Measurements from ENCODE around the gene NUF2. TPM values are rescaled to one million over a fixed set of nuclear protein-coding genes. Genes with fewer than 3 reads are reported as not detected.
"Not testable (repeated sequence)": the region's sequence is repeated elsewhere in the genome, so short reads cannot be mapped to it uniquely, and the experiment has no call there.

NUF2 gene
- total RNA-seq = 36.8 and 37.7 TPM in 2 replicates

GRCh38 chr1:163321311-163322305, at the start of gene NUF2:
NUF2 (plus strand) TSS chr1:163321954; CDS start chr1:163326052, 4,098 bp downstream.
- Mint-ChIP-seq H3K27me3 (ENCODE audit: insufficient read depth) (peaks cover 3% of the 10 kb centered on the region), H3K36me3 (ENCODE audit: low read depth) (peaks cover 6% of the 10 kb centered on the region), H3K4me1 (ENCODE audit: low read depth) (peaks cover 52% of the 10 kb centered on the region), H3K9me3 (no peaks in the 10 kb centered on the region), H3K4me3 (peak within 1 kb of the TSS; percentile 92), H3K27ac (peak within 1 kb of the TSS; percentile 98)
- intact Hi-C loops (cut with micrococcal nuclease) = loop anchor here (1.0 to 5.0 kb wide), 5 partner anchors 9 to 1554 kb away; partner anchors contain the start of genes ATF6, HSD17B7, UAP1 and UHMK1
- DNase-seq (ENCODE audit: low spot score) = peak; percentile 97

GRCh38 chr1:163273766-163274441, 47.9 kb upstream of the NUF2 start:
- intact Hi-C loops (cut with micrococcal nuclease) = no loop called here
- Mint-ChIP-seq H3K4me1 (ENCODE audit: low read depth) (no peaks in the 10 kb centered on the region), H3K9me3 (peaks cover 22% of the 10 kb centered on the region), H3K4me3 (no peak overlapping the region), H3K27me3 (ENCODE audit: insufficient read depth) (no peaks in the 10 kb centered on the region), H3K36me3 (ENCODE audit: low read depth) (peaks cover 9% of the 10 kb centered on the region), H3K27ac (no peak overlapping the region)
- no peak for DNase-seq (ENCODE audit: low spot score)

- intact Hi-C loops (cut with micrococcal nuclease) = no loop called here
- Mint-ChIP-seq H3K9me3 (peaks cover 34% of the 10 kb centered on the region), H3K4me1 (ENCODE audit: low read depth) (no peaks in the 10 kb centered on the region), H3K27ac (no peak overlapping the region), H3K36me3 (ENCODE audit: low read depth) (peaks cover 11% of the 10 kb centered on the region), H3K4me3 (no peak overlapping the region), H3K27me3 (ENCODE audit: insufficient read depth) (no peaks in the 10 kb centered on the region)
- DNase-seq (ENCODE audit: low spot score) = no peak
These were observed 46.5 kb upstream of the NUF2 start for GRCh38 chr1:163275222-163275621.

- no peak overlapping the region for H3K4me3 Mint-ChIP-seq
- H3K9me3 Mint-ChIP-seq = peaks cover 45% of the 10 kb centered on the region
- H3K27me3 Mint-ChIP-seq (ENCODE audit: insufficient read depth) = no peaks in the 10 kb centered on the region
- intact Hi-C loops (cut with micrococcal nuclease) = no loop called here
- H3K4me1 Mint-ChIP-seq (ENCODE audit: low read depth) = no peaks in the 10 kb centered on the region
- peaks cover 14% of the 10 kb centered on the region for H3K36me3 Mint-ChIP-seq (ENCODE audit: low read depth)
- DNase-seq (ENCODE audit: low spot score) = no peak
- no peak overlapping the region for H3K27ac Mint-ChIP-seq
These were observed 43.2 kb upstream of the NUF2 start for GRCh38 chr1:163278602-163279001.

- DNase-seq (ENCODE audit: low spot score); H3K4me1 Mint-ChIP-seq (ENCODE audit: low read depth); H3K4me3 Mint-ChIP-seq; intact Hi-C loops (cut with micrococcal nuclease); H3K27ac Mint-ChIP-seq; H3K27me3 Mint-ChIP-seq (ENCODE audit: insufficient read depth); H3K36me3 Mint-ChIP-seq (ENCODE audit: low read depth): not testable (repeated sequence)
- H3K9me3 Mint-ChIP-seq = peaks cover 13% of the 10 kb centered on the region
These were observed 36.9 kb upstream of the NUF2 start for GRCh38 chr1:163284867-163285266.

- Mint-ChIP-seq H3K27ac (no peak overlapping the region), H3K36me3 (ENCODE audit: low read depth) (peaks cover 11% of the 10 kb centered on the region), H3K9me3 (peaks cover 12% of the 10 kb centered on the region), H3K4me3 (no peak overlapping the region), H3K4me1 (ENCODE audit: low read depth) (no peaks in the 10 kb centered on the region), H3K27me3 (ENCODE audit: insufficient read depth) (no peaks in the 10 kb centered on the region)
- no peak for DNase-seq (ENCODE audit: low spot score)
- intact Hi-C loops (cut with micrococcal nuclease) = no loop called here
These were observed 31.6 kb upstream of the NUF2 start for GRCh38 chr1:163290025-163290640.

- Mint-ChIP-seq H3K9me3 (peaks cover 12% of the 10 kb centered on the region), H3K27me3 (ENCODE audit: insufficient read depth) (no peaks in the 10 kb centered on the region), H3K36me3 (ENCODE audit: low read depth) (peaks cover 15% of the 10 kb centered on the region), H3K4me3 (no peak overlapping the region), H3K27ac (no peak overlapping the region), H3K4me1 (ENCODE audit: low read depth) (no peaks in the 10 kb centered on the region)
- DNase-seq (ENCODE audit: low spot score) = no peak
- intact Hi-C loops (cut with micrococcal nuclease) = no loop called here
These were observed 30.3 kb upstream of the NUF2 start for GRCh38 chr1:163291461-163291860.

- H3K4me3 Mint-ChIP-seq; H3K27me3 Mint-ChIP-seq (ENCODE audit: insufficient read depth); intact Hi-C loops (cut with micrococcal nuclease); DNase-seq (ENCODE audit: low spot score); H3K4me1 Mint-ChIP-seq (ENCODE audit: low read depth); H3K27ac Mint-ChIP-seq: not testable (repeated sequence)
- Mint-ChIP-seq H3K9me3 (peaks cover 12% of the 10 kb centered on the region), H3K36me3 (ENCODE audit: low read depth) (peaks cover 15% of the 10 kb centered on the region)
These were observed 29.6 kb upstream of the NUF2 start for GRCh38 chr1:163292153-163292552.

- DNase-seq (ENCODE audit: low spot score); H3K27me3 Mint-ChIP-seq (ENCODE audit: insufficient read depth); H3K4me3 Mint-ChIP-seq; intact Hi-C loops (cut with micrococcal nuclease); H3K4me1 Mint-ChIP-seq (ENCODE audit: low read depth); H3K27ac Mint-ChIP-seq: not testable (repeated sequence)
- peaks cover 13% of the 10 kb centered on the region for H3K36me3 Mint-ChIP-seq (ENCODE audit: low read depth)
- peaks cover 12% of the 10 kb centered on the region for H3K9me3 Mint-ChIP-seq
These were observed 28.3 kb upstream of the NUF2 start for GRCh38 chr1:163293497-163293896.

- Mint-ChIP-seq H3K27ac (no peak overlapping the region), H3K27me3 (ENCODE audit: insufficient read depth) (no peaks in the 10 kb centered on the region), H3K36me3 (ENCODE audit: low read depth) (peaks cover 16% of the 10 kb centered on the region), H3K9me3 (peaks cover 12% of the 10 kb centered on the region), H3K4me3 (no peak overlapping the region), H3K4me1 (ENCODE audit: low read depth) (no peaks in the 10 kb centered on the region)
- DNase-seq (ENCODE audit: low spot score) = no peak
- intact Hi-C loops (cut with micrococcal nuclease) = no loop called here
These were observed 25.8 kb upstream of the NUF2 start for GRCh38 chr1:163295949-163296348.

- H3K36me3 Mint-ChIP-seq (ENCODE audit: low read depth) = peaks cover 16% of the 10 kb centered on the region
- intact Hi-C loops (cut with micrococcal nuclease) = no loop called here
- H3K27ac Mint-ChIP-seq = no peak overlapping the region
- no peak overlapping the region for H3K4me3 Mint-ChIP-seq
- no peak for DNase-seq (ENCODE audit: low spot score)
- no peaks in the 10 kb centered on the region for H3K27me3 Mint-ChIP-seq (ENCODE audit: insufficient read depth)
- peaks cover 12% of the 10 kb centered on the region for H3K9me3 Mint-ChIP-seq
- H3K4me1 Mint-ChIP-seq (ENCODE audit: low read depth) = no peaks in the 10 kb centered on the region
These were observed 25.1 kb upstream of the NUF2 start for GRCh38 chr1:163296504-163297263.

- Mint-ChIP-seq H3K4me3 (no peak overlapping the region), H3K27me3 (ENCODE audit: insufficient read depth) (no peaks in the 10 kb centered on the region), H3K4me1 (ENCODE audit: low read depth) (no peaks in the 10 kb centered on the region), H3K9me3 (no peaks in the 10 kb centered on the region), H3K36me3 (ENCODE audit: low read depth) (peaks cover 12% of the 10 kb centered on the region), H3K27ac (no peak overlapping the region)
- intact Hi-C loops (cut with micrococcal nuclease) = no loop called here
- DNase-seq (ENCODE audit: low spot score) = no peak
These were observed 23.4 kb upstream of the NUF2 start for GRCh38 chr1:163298365-163298764.

Data from activated T-helper 1 cell treated with anti-CD3 and anti-CD28 coated beads, Interleukin-12 subunit alpha, Interleukin-12 subunit beta, Interleukin-2, Interleukin-4 antibody, amounts not matched to agents 30 ng/mL and 10 ng/mL and 1 ng/mL, durations not matched to agents 14 hours and 24 hours and 36 hours (primary cell).